HEK293 (cell line): ENCODE results near the gene FRMD3.

Source experiments
- CTCF ChIA-PET: fragments of 350-600 bp; formaldehyde crosslinking; extraction: SDS; loops from one replicate; lab custom pipeline; 2021; ENCODE audit warnings: antibody characterized with exemption; lab: Yijun Ruan, JAX
- POLR2A ChIA-PET: fragments of 300-600 bp; formaldehyde crosslinking; extraction: SDS; loops from one replicate; lab custom pipeline; 2020; ENCODE audit warnings: antibody characterized with exemption, inconsistent platforms; lab: Yijun Ruan, JAX
- H3K27ac ChIP-seq: fragments of 200-500 bp; sonication (Bioruptor generic); 2 replicates; pipeline ENCODE4 v1.5.1; 2014; ENCODE audit warnings: low read depth, low read length, control low read depth, inconsistent platforms; ENCODE audit errors: extremely low read depth
- H3K36me3 ChIP-seq, 2 experiments: fragments of 200-500 bp in 1 of 2; sonication (Bioruptor generic) in 1 of 2; 1 replicate in 1 of 2; 2 replicates in 1 of 2; pipeline ENCODE4 v1.5.1; 2014 to 2017; ENCODE audit warnings: inconsistent platforms in 2 of 2, low read length in 2 of 2; ENCODE audit not compliant: control insufficient read depth in 2 of 2, insufficient read depth in 1 of 2
- H3K4me1 ChIP-seq: fragments of 200-500 bp; sonication (Bioruptor generic); 2 replicates; pipeline ENCODE4 v1.5.1; 2014; ENCODE audit warnings: mild to moderate bottlenecking, low read length, inconsistent platforms; ENCODE audit not compliant: control insufficient read depth, insufficient read depth
- H3K4me3 ChIP-seq: 2 replicates; pipeline ENCODE4 v1.5.1; 2011; ENCODE audit warnings: low read depth, mild to moderate bottlenecking, control low read depth, low read length, moderate library complexity
- H3K9me3 ChIP-seq: fragments of 200-500 bp; sonication (Bioruptor generic); 2 replicates; pipeline ENCODE4 v1.5.1; 2014; ENCODE audit warnings: low read depth, low read length, inconsistent platforms; ENCODE audit not compliant: control insufficient read depth, insufficient read depth
- KLF1 ChIP-seq: fragments of 450-650 bp; formaldehyde crosslinking; IDR thresholded peaks from 2 replicates; pipeline ENCODE4 v1.5.1; 2016; ENCODE audit warnings: missing biosample characterization, missing genetic modification characterization
- KLF10 ChIP-seq: fragments of 450-650 bp; IDR thresholded peaks from 2 replicates; pipeline ENCODE4 v1.5.1; 2018; ENCODE audit warnings: missing biosample characterization, mild to moderate bottlenecking, missing genetic modification characterization
- KLF9 ChIP-seq: fragments of 450-650 bp; formaldehyde crosslinking; IDR thresholded peaks from 2 replicates; pipeline ENCODE4 v1.5.1; 2016; ENCODE audit warnings: missing biosample characterization, missing genetic modification characterization, low read depth
- SP3 ChIP-seq: fragments of 450-650 bp; formaldehyde crosslinking; IDR thresholded peaks from 2 replicates; pipeline ENCODE4 v1.5.1; 2016; ENCODE audit warnings: missing biosample characterization, missing genetic modification characterization
- ZBTB8A ChIP-seq: fragments of 450-650 bp; formaldehyde crosslinking; IDR thresholded peaks from 2 replicates; pipeline ENCODE4 v1.5.1; 2016; ENCODE audit warnings: missing biosample characterization, missing genetic modification characterization
- ZFP37 ChIP-seq: fragments of 450-650 bp; formaldehyde crosslinking; IDR thresholded peaks from 2 replicates; pipeline ENCODE4 v1.5.1; 2016; ENCODE audit warnings: missing biosample characterization, missing genetic modification characterization
- ZFP69B ChIP-seq: fragments of 450-650 bp; formaldehyde crosslinking; IDR thresholded peaks from 2 replicates; pipeline ENCODE4 v1.5.1; 2016; ENCODE audit warnings: missing biosample characterization, missing genetic modification characterization
- ZNF112 ChIP-seq: fragments of 450-650 bp; formaldehyde crosslinking; IDR thresholded peaks from 2 replicates; pipeline ENCODE4 v1.5.0; 2017; ENCODE audit warnings: missing biosample characterization, missing genetic modification characterization
- ZNF184 ChIP-seq: fragments of 450-650 bp; IDR thresholded peaks from 2 replicates; pipeline ENCODE4 v1.5.1; 2018; ENCODE audit warnings: missing biosample characterization, mild to moderate bottlenecking, missing genetic modification characterization
- ZNF292 ChIP-seq: fragments of 450-650 bp; formaldehyde crosslinking; IDR thresholded peaks from 2 replicates; pipeline ENCODE4 v1.5.1; 2016; ENCODE audit warnings: low read depth, missing biosample characterization, missing genetic modification characterization, borderline replicate concordance
- ZNF311 ChIP-seq: fragments of 450-650 bp; formaldehyde crosslinking; IDR thresholded peaks from 2 replicates; pipeline ENCODE4 v1.5.1; 2017; ENCODE audit warnings: missing biosample characterization, missing genetic modification characterization, borderline replicate concordance
- ZNF426 ChIP-seq: fragments of 450-650 bp; formaldehyde crosslinking; IDR thresholded peaks from 2 replicates; pipeline ENCODE4 v1.5.1; 2017; ENCODE audit warnings: missing biosample characterization, missing genetic modification characterization, mild to moderate bottlenecking, inconsistent platforms, moderate library complexity
- ZNF530 ChIP-seq: fragments of 450-650 bp; formaldehyde crosslinking; IDR thresholded peaks from 2 replicates; pipeline ENCODE4 v1.5.1; 2016; ENCODE audit warnings: low read depth, missing biosample characterization, missing genetic modification characterization
- ZNF544 ChIP-seq: fragments of 450-650 bp; formaldehyde crosslinking; IDR thresholded peaks from 2 replicates; pipeline ENCODE4 v1.5.0; 2017; ENCODE audit warnings: missing biosample characterization, missing genetic modification characterization
- ZNF629 ChIP-seq: fragments of 450-650 bp; formaldehyde crosslinking; IDR thresholded peaks from 2 replicates; pipeline ENCODE4 v1.5.1; 2017; ENCODE audit warnings: missing biosample characterization, missing genetic modification characterization
- ZNF658 ChIP-seq: fragments of 450-650 bp; formaldehyde crosslinking; IDR thresholded peaks from 2 replicates; pipeline ENCODE4; 2016; ENCODE audit warnings: missing biosample characterization, missing genetic modification characterization
- ZNF707 ChIP-seq: fragments of 450-650 bp; formaldehyde crosslinking; IDR thresholded peaks from 2 replicates; pipeline ENCODE4 v1.5.1; 2016; ENCODE audit warnings: missing biosample characterization, missing genetic modification characterization
- TF ChIP-seq, protein P1 (sequence below): fragments of 450-650 bp; formaldehyde crosslinking; IDR thresholded peaks from 2 replicates; pipeline ENCODE4 v1.5.1; 2016; ENCODE audit warnings: missing biosample characterization, missing genetic modification characterization
- TF ChIP-seq, protein P2 (sequence below): fragments of 450-650 bp; formaldehyde crosslinking; IDR thresholded peaks from 2 replicates; pipeline ENCODE4; 2016; ENCODE audit warnings: missing biosample characterization, missing genetic modification characterization
- TF ChIP-seq, protein P3 (sequence below): fragments of 450-650 bp; formaldehyde crosslinking; IDR thresholded peaks from 2 replicates; pipeline ENCODE4 v1.5.1; 2016; ENCODE audit warnings: missing biosample characterization, missing genetic modification characterization
- TF ChIP-seq, protein P4 (sequence below): fragments of 450-650 bp; formaldehyde crosslinking; IDR thresholded peaks from 2 replicates; pipeline ENCODE4 v1.5.1; 2016; ENCODE audit warnings: missing biosample characterization, missing genetic modification characterization
- TF ChIP-seq, protein P5 (sequence below): fragments of 450-650 bp; formaldehyde crosslinking; IDR thresholded peaks from 2 replicates; pipeline ENCODE4 v1.5.1; 2016; ENCODE audit warnings: missing biosample characterization, missing genetic modification characterization
- TF ChIP-seq, protein P6 (sequence below): sonication (generic); formaldehyde crosslinking; IDR thresholded peaks from 2 replicates; pipeline ENCODE4 v1.8.1; 2022; ENCODE audit warnings: mild to moderate bottlenecking, moderate library complexity, missing genetic modification reagents

The FRMD3 gene

DNA sequence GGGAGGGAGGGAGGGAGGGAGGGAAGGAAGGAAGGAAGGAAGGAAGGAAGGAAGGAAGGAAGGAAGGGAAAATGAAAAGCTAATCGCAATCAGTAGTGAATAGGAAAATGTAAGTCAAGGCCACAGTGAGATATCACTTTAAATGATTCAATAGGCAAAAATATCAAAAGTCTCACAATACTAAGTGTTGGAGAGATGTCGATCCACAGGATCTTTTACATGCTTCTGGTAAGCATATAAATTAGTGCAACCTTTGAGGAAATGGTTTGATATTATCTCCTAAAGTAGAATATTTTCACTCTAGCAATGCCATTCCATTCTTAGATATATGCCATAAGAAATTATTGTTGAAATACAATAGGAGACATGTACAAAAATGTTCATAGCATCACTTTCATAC is 58.4 kb downstream of the FRMD3 start:
- ChIA-PET CTCF (interaction anchor here (0.7 kb wide), 1 partner anchor 9 kb away, joined by 3 read pairs; no protein-coding TSS in a partner anchor), POLR2A (no interaction called here)
- no peaks in the 10 kb centered on the region for H3K4me1 ChIP-seq
- no peaks in the 10 kb centered on the region for H3K36me3 ChIP-seq
- no peak overlapping the region for H3K27ac ChIP-seq
- TF ChIP-seq, protein P1, sequence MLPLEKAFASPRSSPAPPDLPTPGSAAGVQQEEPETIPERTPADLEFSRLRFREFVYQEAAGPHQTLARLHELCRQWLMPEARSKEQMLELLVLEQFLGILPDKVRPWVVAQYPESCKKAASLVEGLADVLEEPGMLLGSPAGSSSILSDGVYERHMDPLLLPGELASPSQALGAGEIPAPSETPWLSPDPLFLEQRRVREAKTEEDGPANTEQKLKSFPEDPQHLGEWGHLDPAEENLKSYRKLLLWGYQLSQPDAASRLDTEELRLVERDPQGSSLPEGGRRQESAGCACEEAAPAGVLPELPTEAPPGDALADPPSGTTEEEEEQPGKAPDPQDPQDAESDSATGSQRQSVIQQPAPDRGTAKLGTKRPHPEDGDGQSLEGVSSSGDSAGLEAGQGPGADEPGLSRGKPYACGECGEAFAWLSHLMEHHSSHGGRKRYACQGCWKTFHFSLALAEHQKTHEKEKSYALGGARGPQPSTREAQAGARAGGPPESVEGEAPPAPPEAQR (tag by site-specific recombination): no peak
- peak; percentile 94 for TF ChIP-seq ZNF184 (tag by site-specific recombination)
- H3K4me3 ChIP-seq: no peak overlapping the region
- no peaks in the 10 kb centered on the region for H3K9me3 ChIP-seq

DNA sequence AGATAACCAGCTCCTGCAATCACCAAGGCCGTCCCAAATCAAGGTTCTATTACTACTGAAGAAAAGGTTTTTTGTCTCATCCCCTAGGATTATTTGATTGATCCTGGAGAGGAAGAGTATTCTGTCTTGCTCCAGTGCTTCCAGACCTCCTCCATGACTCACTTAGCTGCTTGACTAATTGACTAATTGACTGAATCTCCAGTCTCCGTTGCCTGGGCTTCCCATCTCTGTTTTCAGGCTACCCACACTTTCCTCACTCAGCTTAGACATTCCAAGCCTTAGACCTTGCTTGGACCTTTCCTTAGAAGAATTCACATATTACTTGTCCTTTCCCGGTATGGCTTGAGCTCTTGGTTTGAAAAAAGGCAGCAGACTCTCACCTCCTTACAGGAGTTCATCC is 60.6 kb downstream of the FRMD3 start:
- H3K9me3 ChIP-seq: no peaks in the 10 kb centered on the region
- H3K27ac ChIP-seq: no peak overlapping the region
- CTCF ChIA-PET: interaction anchor here (1.2 kb wide), 1 partner anchor 21 kb away, joined by 5 read pairs; no protein-coding TSS in a partner anchor
- no peak overlapping the region for H3K4me3 ChIP-seq
- H3K4me1 ChIP-seq: no peaks in the 10 kb centered on the region
- POLR2A ChIA-PET: no interaction called here
- TF ChIP-seq ZNF311 (tag by site-specific recombination) (no peak), KLF10 (no peak), KLF1 (no peak), ZNF530 (no peak), ZNF112 (no peak), ZFP69B (tag by site-specific recombination) (no peak), ZNF544 (tag by site-specific recombination) (no peak), ZNF658 (no peak), ZNF292 (no peak)
- TF ChIP-seq, protein P2, sequence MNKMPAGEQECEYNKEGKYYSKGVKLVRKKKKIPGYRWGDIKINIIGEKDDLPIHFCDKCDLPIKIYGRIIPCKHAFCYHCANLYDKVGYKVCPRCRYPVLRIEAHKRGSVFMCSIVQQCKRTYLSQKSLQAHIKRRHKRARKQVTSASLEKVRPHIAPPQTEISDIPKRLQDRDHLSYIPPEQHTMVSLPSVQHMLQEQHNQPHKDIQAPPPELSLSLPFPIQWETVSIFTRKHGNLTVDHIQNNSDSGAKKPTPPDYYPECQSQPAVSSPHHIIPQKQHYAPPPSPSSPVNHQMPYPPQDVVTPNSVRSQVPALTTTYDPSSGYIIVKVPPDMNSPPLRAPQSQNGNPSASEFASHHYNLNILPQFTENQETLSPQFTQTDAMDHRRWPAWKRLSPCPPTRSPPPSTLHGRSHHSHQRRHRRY (tag by site-specific recombination): no peak
- H3K36me3 ChIP-seq: no peaks in the 10 kb centered on the region

DNA sequence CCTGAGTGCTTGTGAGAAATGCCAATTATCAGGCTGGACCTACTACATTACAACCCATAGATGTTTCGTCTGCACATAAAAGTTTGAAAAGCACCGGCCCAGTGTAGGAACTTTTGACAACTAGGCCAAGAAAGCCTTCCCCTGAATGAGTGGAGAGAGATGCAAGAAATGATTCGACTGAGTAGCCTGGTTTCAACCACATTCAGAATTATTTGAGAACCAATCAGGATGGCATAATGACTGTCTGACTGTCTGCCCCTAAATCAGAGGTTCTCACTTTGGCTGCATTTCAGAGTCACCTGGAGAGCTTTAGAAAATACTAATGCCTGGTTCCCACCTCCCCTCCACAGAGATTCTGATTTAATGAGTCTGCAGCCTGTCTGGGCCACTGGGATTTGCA is 61.1 kb downstream of the FRMD3 start:
- Histone ChIP-seq H3K4me3 (no peak overlapping the region), H3K4me1 (no peaks in the 10 kb centered on the region)
- ChIA-PET POLR2A (no interaction called here), CTCF (no interaction called here)
- TF ChIP-seq, protein P3, sequence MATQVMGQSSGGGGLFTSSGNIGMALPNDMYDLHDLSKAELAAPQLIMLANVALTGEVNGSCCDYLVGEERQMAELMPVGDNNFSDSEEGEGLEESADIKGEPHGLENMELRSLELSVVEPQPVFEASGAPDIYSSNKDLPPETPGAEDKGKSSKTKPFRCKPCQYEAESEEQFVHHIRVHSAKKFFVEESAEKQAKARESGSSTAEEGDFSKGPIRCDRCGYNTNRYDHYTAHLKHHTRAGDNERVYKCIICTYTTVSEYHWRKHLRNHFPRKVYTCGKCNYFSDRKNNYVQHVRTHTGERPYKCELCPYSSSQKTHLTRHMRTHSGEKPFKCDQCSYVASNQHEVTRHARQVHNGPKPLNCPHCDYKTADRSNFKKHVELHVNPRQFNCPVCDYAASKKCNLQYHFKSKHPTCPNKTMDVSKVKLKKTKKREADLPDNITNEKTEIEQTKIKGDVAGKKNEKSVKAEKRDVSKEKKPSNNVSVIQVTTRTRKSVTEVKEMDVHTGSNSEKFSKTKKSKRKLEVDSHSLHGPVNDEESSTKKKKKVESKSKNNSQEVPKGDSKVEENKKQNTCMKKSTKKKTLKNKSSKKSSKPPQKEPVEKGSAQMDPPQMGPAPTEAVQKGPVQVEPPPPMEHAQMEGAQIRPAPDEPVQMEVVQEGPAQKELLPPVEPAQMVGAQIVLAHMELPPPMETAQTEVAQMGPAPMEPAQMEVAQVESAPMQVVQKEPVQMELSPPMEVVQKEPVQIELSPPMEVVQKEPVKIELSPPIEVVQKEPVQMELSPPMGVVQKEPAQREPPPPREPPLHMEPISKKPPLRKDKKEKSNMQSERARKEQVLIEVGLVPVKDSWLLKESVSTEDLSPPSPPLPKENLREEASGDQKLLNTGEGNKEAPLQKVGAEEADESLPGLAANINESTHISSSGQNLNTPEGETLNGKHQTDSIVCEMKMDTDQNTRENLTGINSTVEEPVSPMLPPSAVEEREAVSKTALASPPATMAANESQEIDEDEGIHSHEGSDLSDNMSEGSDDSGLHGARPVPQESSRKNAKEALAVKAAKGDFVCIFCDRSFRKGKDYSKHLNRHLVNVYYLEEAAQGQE (tag by site-specific recombination): no peak
- no peak for TF ChIP-seq ZBTB8A
- TF ChIP-seq ZFP37 (tag by site-specific recombination): no peak
- no peak for TF ChIP-seq KLF9
- TF ChIP-seq ZNF707: no peak
- no peak for TF ChIP-seq SP3 (tag by site-specific recombination)
- TF ChIP-seq, protein P4, sequence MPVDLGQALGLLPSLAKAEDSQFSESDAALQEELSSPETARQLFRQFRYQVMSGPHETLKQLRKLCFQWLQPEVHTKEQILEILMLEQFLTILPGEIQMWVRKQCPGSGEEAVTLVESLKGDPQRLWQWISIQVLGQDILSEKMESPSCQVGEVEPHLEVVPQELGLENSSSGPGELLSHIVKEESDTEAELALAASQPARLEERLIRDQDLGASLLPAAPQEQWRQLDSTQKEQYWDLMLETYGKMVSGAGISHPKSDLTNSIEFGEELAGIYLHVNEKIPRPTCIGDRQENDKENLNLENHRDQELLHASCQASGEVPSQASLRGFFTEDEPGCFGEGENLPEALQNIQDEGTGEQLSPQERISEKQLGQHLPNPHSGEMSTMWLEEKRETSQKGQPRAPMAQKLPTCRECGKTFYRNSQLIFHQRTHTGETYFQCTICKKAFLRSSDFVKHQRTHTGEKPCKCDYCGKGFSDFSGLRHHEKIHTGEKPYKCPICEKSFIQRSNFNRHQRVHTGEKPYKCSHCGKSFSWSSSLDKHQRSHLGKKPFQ: no peak
- TF ChIP-seq ZNF629: no peak
- TF ChIP-seq, protein P5, sequence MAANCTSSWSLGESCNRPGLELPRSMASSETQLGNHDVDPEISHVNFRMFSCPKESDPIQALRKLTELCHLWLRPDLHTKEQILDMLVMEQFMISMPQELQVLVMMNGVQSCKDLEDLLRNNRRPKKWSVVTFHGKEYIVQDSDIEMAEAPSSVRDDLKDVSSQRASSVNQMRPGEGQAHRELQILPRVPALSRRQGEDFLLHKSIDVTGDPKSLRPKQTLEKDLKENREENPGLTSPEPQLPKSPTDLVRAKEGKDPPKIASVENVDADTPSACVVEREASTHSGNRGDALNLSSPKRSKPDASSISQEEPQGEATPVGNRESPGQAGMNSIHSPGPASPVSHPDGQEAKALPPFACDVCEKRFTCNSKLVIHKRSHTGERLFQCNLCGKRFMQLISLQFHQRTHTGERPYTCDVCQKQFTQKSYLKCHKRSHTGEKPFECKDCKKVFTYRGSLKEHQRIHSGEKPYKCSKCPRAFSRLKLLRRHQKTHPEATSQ: no peak
- TF ChIP-seq, protein P6, sequence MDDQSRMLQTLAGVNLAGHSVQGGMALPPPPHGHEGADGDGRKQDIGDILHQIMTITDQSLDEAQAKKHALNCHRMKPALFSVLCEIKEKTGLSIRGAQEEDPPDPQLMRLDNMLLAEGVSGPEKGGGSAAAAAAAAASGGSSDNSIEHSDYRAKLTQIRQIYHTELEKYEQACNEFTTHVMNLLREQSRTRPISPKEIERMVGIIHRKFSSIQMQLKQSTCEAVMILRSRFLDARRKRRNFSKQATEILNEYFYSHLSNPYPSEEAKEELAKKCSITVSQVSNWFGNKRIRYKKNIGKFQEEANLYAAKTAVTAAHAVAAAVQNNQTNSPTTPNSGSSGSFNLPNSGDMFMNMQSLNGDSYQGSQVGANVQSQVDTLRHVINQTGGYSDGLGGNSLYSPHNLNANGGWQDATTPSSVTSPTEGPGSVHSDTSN: no peak
- no peak for TF ChIP-seq ZNF426
- TF ChIP-seq, all 188 proteins: peak for 0
- no peaks in the 10 kb centered on the region for H3K9me3 ChIP-seq
- H3K27ac ChIP-seq: no peak overlapping the region
- H3K36me3 ChIP-seq: no peaks in the 10 kb centered on the region
